ENCODE data around the gene PRKCE.

Gene PRKCE

GRCh38 chr2:45634223-45634622 lies 17.3 kb upstream of the PRKCE start:
- no peak for DNase-seq

GRCh38 chr2:45636008-45636407 lies 15.5 kb upstream of the PRKCE start:
- DNase-seq = no peak

GRCh38 chr2:45637440-45637839 lies 14.0 kb upstream of the PRKCE start:
- peak; percentile 66 for DNase-seq

- DNase-seq = no peak
Observed at GRCh38 chr2:45640576-45640975, 10.9 kb upstream of the PRKCE start.

- DNase-seq = no peak
Observed at GRCh38 chr2:45643095-45643494, 8.4 kb upstream of the PRKCE start.

GRCh38 chr2:45643543-45644542 lies 7.6 kb upstream of the PRKCE start:
- DNase-seq = peak; percentile 59

- no peak for DNase-seq
Observed at GRCh38 chr2:45646289-45646688, 5.2 kb upstream of the PRKCE start.

GRCh38 chr2:45647356-45647755 lies 4.1 kb upstream of the PRKCE start:
- no peak for DNase-seq

GRCh38 chr2:45647986-45648520 lies 3.4 kb upstream of the PRKCE start:
- DNase-seq = no peak

- DNase-seq = no peak
Observed at GRCh38 chr2:45648636-45649035, 2.8 kb upstream of the PRKCE start.

- peak; percentile 33 for DNase-seq
Observed at GRCh38 chr2:45649462-45649857, 2.0 kb upstream of the PRKCE start.

GRCh38 chr2:45649858-45650811 lies 1.3 kb upstream of the PRKCE start:
- DNase-seq = peak; percentile 39

GRCh38 chr2:45650851-45651414 lies 542 bp upstream of the PRKCE start:
- DNase-seq = peak; percentile 99

- DNase-seq = peak; percentile 64
Observed at GRCh38 chr2:45652090-45653031, 886 bp downstream of the PRKCE start.

GRCh38 chr2:45653122-45653913 lies 1.8 kb downstream of the PRKCE start:
- peak; percentile 59 for DNase-seq

GRCh38 chr2:45654250-45654649 lies 2.8 kb downstream of the PRKCE start:
- peak; percentile 14 for DNase-seq

GRCh38 chr2:45661828-45662227 lies 10.4 kb downstream of the PRKCE start:
- DNase-seq = no peak

GRCh38 chr2:45664635-45665261 lies 13.3 kb downstream of the PRKCE start:
- no peak for DNase-seq

- no peak for DNase-seq
Observed at GRCh38 chr2:45668509-45668908, 17.0 kb downstream of the PRKCE start.

- peak; percentile 65 for DNase-seq
Observed at GRCh38 chr2:45669032-45669486, 17.6 kb downstream of the PRKCE start.

Measured in fibroblast of skin of right biceps (primary cell).